GM18519 (cell line): ENCODE data around the gene DPH2.

ENCODE experiments used
- ATAC-seq: cut with Tn5 transposase; IDR thresholded peaks from one replicate; pipeline ENCODE4 v1.9.1; 2021; ENCODE audit warnings: mild to moderate bottlenecking, moderate library complexity; ENCODE audit not compliant: unreplicated experiment, low FRiP score

DPH2 gene

DNA sequence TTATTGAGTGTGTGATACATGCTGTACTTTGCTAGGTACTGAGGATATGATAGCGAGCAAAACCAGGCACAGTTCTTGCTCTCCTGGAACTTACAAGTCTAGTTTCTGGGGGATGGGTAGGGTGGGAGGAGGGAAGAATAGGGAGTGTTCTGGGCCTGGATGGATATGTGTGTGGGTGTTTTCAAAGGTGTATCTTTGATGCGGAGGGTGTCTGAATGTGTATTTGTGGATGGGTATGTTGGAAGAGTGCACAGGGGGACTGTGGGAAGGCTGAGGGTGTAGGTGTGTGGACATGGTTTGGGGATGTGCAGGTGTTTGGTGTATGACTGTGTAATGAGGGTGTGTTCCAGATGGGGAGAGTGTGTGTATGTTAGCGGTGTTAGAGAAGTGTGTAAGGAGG is 4.5 kb upstream of the DPH2 start:
- no peak for ATAC-seq

- no peak for ATAC-seq
These were observed 1.4 kb upstream of the DPH2 start for GRCh38 chr1:43968348-43968948.

GRCh38 chr1:43969416-43969745 is 429 bp upstream of the DPH2 start:
- no peak for ATAC-seq

- ATAC-seq, result no peak
These were observed 692 bp downstream of the DPH2 start for GRCh38 chr1:43970502-43970901.

GRCh38 chr1:43970911-43971310 is 1.1 kb downstream of the DPH2 start:
- ATAC-seq, result no peak

DNA sequence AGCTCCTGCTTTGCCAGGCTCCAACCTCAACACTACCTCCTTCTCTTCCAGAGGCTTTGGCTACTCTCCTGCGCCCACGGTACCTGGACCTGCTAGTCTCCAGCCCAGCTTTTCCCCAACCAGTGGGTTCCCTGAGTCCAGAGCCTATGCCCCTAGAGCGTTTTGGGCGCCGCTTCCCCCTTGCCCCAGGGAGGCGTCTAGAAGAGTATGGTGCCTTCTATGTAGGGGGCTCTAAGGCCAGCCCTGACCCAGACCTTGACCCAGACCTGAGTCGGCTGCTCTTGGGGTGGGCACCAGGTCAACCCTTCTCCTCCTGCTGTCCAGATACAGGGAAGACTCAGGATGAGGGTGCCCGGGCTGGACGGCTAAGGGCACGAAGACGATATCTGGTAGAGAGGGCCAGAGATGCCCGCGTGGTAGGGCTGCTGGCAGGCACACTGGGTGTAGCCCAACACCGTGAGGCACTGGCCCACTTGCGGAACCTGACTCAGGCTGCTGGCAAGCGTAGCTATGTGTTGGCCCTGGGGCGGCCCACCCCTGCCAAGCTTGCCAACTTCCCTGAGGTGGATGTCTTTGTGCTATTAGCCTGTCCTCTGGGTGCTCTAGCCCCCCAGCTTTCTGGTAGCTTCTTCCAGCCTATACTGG is 1.6 kb downstream of the DPH2 start:
- no peak for ATAC-seq

DNA sequence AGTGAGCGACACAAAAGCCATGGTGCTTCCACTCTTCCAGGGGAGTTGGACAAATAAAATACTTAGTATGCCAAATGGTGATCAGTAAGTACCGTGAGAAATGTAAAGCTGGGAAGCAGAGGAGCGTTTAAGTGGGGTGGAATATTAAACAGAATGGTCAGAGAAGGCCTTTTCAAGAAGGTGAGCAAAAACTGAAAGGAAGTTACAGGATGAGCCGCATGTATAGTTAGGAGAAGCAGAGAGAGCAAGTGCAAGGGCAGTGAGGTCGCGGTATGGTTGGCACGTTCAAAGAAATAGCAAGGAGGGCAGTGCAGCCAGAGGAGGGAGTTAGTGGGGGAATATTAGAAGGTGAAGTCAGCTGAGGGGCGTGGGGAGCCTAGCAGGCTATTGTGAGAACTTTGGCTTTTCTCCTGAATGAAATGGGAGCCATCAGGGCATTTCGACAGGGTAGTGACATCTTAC is 4.2 kb downstream of the DPH2 start:
- ATAC-seq, result no peak

DNA sequence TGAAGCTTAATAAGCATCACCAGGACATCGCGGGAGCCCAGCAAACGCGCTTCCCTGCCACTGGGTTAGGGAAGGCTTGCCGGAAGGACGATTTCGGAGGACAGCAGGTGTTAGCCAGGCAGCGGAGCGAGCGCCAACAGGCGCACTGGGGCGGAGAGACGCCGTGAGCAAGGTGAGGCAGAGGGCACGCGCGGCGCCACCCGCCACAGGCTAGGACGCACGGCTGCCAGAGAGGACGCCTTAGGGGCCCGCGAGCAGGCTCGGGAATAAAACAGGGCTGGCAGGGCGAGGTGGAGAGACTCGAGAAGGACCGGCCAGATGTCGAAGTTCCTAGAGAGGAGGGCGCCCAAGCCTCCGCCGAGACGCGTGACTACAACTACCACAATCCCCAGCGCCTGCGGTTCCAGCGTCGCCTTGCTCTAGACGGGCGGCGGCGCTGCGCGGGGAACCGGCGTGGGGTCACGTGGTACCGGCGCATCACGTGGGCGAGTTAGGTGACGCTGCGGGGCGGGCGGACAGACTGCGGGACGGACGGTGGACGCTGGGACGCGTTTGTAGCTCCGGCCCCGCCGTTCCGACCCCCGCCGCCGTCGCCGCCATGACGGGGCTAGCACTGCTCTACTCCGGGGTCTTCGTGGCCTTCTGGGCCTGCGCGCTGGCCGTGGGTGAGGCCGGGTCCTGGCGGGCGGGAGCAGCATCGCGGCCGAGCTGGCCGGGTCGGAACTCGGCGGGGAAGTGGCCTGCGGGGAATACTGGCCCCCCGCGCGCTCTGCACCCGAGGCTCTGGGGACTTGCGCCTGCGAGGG is 4.8 kb downstream of the DPH2 start, which contains the start of gene ATP6V0B:
ATP6V0B (plus strand) TSS at position 518 of the 806 bp plus-strand sequence; CDS start at position 599, 81 bp downstream.
- peak; percentile 39 for ATAC-seq

- ATAC-seq, result no peak
These were observed 5.6 kb downstream of the DPH2 start for GRCh38 chr1:43975249-43975961.

- ATAC-seq, result no peak
These were observed 6.2 kb downstream of the DPH2 start for GRCh38 chr1:43976045-43976444.

- no peak for ATAC-seq
These were observed 7.1 kb downstream of the DPH2 start for GRCh38 chr1:43976890-43977289.

GRCh38 chr1:43977376-43978263 is 7.8 kb downstream of the DPH2 start:
- ATAC-seq, result no peak

DNA sequence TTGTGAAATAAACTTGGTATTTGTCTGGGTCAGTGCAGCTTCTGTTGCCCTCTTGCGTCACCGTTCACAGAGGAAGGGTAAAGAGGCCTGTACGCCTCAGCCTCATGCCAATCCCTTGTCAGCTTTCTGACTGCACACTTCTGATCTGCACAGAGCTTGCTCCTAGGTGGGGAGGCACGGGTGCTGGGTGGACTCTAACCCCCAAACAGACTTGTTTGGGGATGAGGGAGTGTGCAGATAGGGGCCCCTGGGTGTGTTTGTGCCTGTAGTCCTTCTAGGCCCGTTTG is 8.4 kb downstream of the DPH2 start:
- ATAC-seq, result no peak

GRCh38 chr1:43978551-43979260 is 8.9 kb downstream of the DPH2 start, which contains the start of gene B4GALT2:
Gene B4GALT2 (plus strand): TSS chr1:43979210. CDS start chr1:43981161, 1,951 bp downstream.
- ATAC-seq, result no peak

- no peak for ATAC-seq
These were observed 9.4 kb downstream of the DPH2 start for GRCh38 chr1:43979261-43979527.

DNA sequence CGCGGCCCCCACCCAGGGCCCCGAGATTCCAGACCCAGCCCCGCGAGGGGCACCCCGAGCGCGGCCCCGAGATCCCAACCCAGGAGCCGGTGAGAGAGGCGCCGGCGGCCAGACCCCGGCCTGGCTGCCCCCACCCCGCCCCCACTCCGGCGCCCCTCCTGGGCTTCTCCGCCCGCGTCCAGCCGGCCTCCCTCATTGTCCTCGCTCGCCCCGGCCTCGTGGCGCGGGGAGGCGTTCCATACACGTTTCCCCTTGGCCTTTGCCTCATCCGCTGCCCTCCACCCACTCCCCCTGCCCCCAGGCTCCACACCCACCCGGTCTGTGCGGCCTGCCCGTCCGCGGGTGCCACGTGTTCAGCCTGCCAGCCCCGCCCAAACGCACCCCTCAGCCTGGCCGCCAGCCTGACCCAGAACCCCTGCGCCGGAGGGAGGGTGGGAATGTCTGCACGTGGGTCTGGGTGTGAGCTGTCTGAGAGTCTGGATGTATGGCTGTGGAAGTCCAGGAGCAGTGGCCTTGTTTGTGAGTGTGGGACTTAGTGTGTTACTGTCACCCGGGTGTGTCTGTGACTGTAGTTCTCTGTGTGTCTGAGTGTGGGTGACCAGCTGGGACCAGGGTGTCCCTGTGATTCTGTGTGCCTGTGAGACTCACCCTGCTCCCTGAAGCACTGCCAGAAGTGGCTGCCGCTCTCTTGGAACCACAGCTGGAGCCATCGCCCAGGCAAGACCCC is 9.9 kb downstream of the DPH2 start:
- ATAC-seq, result no peak

- ATAC-seq, result no peak
These were observed 10.7 kb downstream of the DPH2 start for GRCh38 chr1:43980255-43981134.

DNA sequence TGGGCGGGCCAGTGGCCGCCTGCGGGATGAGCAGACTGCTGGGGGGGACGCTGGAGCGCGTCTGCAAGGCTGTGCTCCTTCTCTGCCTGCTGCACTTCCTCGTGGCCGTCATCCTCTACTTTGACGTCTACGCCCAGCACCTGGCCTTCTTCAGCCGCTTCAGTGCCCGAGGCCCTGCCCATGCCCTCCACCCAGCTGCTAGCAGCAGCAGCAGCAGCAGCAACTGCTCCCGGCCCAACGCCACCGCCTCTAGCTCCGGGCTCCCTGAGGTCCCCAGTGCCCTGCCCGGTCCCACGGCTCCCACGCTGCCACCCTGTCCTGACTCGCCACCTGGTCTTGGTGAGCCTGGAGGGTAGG is 11.3 kb downstream of the DPH2 start:
- no peak for ATAC-seq
